Amniotic stem cell (primary cell): Measurements from ENCODE around the gene PTPN11.
"Not testable (repeated sequence)": the region's sequence is repeated elsewhere in the genome, so short reads cannot be mapped to it uniquely, and the experiment has no call there.

Experiments
- DNase-seq: peaks from one replicate; lab custom pipeline; 2025; lab: John Stamatoyannopoulos, UW

Gene PTPN11

DNA sequence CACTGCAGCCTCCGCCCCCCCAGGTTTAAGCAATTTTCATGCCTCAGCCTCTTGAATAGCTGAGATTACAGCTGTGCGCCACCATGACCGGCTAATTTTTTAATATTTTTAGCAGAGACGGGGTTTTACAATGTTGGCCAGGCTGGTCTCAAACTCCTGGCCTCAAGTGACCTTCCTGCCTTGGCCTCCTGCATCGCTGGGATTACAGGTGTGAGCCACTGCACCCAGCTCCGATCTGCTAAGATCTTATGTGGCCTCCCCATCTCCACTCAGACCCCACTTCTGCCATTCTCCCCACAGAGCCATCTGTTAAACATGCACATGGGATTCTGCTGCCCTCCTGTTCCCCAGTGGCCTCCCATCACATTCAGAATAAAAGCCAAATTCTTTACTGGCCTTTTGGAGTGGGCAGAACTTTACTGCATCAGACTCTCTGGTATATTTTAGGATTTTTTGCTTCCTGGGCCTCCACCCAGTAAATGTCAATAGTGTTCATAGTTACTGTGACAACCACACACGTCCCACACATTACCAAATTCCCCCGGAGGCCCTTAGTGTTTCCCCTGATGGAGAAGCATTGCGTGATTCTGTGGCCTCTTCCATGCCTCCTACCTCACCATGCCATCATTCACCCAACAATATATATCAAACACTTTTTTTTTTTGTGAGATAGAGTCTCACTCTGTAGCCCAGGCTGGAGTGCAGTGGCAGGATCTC lies 96.3 kb downstream of the PTPN11 start:
- no peak for DNase-seq

DNA sequence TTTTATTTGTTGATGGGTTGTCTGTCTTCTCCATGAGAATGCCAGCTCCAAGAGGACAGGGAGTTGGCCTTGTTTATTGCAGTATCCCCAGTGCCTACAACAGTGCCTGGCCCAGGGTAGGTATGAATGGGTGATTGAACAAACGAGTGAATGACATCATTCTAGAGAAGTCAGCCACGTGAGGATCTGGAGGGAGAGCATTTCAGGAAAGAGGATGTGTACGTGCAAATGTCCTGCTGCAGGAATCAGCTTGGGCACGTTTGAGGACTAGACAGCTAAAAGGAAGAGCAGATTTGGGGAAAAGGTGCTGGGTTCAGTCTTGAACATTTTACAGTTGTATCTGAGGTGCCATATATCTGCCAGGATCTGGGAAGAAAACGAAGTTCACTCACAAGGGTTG lies 97.1 kb downstream of the PTPN11 start:
- no peak for DNase-seq

DNA sequence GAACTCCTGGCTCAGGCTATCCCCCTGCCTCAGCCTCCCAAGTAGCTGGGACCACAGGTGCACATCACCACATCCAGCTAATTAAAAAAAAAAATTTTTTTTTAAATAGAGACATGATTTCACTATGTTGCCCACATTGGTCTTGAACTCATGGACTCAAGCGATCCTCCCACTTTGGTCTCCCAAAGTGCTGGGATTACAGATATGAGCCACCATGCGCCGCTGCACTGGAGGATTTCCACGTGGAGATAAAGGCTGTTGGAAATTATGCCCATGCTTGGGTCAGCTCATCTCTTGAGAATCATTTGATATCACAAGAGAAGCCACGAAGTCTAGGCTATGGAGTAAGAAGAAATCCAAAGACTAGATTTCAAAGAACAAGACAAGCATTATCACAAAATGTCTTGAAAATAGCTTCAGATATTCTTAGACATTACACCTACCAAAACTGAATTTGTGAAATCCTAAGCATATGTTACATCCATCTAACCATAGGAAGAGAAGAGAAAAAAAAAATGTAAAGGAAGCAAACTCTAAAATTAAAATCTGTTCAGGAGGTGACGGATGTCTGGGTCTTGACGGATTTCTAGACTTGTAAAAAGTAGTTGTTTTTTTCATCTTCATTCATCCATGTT lies 99.1 kb downstream of the PTPN11 start:
- no peak for DNase-seq

DNA sequence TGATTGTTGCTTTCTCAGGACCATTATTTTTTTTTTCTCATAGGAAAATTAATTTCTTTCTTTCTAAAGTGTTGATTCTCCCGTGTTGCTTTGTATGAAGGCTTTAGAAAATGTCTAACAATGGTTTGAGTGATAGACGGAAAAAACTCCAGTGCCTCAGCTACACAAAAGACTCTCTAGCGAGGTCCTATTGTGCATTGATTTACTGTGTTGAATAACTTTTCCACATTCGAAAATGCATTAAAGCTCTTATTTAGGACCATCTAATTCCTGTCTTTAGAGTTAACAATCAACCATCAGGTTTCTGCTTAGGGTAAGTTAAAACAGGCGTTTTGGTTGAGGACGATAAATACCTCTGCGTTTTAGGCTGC lies 99.6 kb downstream of the PTPN11 start:
- no peak for DNase-seq

DNA sequence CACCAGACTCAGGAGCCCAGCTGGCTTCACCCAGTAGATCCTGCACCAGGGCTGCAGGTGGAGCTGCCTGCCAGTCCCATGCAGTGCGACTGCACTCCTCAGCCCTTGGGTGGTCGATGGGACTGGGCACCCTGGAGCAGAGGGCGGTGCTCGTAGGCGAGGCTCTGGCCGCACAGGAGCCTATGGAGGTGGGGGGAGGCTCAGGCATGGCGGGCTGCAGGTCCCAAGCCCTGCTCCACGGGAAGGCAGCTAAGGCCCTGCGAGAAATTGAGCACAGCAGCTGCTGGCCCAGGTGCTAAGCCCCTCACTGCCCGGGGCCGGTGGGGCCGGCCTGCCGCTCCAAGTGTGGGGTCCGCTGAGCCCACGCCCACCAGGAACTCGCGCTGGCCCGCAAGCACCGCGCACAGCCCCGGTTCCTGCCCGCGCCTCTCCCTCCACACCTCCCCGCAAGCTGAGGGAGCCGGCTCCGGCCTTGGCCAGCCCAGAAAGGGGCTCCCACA lies 101.1 kb downstream of the PTPN11 start:
- not testable (repeated sequence) for DNase-seq

DNA sequence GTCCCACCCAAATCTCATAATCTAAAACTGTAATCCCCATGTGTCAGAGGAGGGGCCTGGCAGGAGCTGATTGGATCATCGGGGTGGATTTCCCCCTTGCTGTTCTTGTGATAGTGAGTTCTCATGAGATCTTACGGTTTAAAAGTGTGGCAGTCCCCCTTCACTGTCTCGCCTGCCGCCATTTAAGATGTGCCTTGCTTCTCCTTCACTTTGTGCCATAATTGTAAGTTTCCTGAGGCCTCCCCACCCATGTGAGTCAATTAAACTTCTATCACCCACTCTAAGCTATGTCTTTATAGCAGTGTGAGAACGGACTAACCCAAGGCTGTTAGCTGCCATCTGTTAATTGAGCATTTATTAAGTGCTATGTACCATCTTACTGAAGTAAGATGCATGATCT lies 105.1 kb downstream of the PTPN11 start:
- DNase-seq = no peak

DNA sequence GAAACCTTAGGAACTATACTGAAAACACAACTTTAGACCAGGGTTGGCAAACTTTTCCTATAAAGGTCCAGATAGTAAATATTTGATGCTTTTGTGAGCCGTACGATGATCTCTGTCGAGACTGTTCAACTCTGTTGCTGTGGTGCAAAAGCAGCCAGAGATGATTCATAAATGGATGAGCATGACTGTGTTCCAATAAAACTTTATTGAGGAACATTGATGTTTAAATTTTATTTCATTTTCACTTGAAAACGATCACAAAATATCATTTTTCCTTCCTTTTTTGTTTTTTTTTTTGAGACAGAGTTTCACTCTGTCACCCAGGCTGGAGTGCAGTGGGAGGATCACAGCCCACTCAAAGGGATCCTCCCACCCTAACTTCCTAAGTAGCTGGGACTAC lies 105.5 kb downstream of the PTPN11 start:
- no peak for DNase-seq

DNA sequence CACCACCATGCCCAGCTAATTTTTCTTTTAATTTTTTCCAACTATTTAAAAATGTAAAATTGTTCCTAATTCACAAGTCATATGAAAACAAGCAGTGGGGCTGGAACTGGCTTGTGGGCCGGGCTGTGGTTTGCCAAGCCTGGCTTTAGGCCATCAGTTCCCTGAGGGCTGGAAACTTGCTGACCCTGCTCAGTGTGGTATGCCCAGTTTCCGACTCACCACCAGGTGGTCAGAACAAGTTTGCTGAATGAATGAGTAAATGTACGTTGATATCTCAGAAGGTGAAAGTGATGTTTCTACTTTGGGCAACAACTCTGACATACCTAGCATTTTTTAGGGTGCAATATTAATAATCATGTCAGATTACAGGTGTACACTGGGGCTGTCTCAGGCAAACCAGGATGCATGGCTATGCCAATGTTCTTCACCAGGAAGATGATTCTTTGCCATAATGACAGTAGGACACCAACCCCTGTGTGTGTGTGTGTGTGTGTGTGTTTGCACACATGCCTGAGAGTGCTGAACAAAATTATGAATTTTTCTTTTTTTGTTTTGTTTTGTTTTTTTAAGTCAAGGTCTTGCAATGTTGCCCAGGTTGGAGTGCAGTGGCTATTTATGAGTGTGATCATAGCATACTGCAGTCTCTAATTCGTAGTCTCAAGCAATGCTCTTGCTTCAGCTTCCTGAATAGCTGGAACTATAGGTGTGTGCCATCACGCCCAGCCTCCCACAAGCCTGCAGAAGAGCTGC lies 106.1 kb downstream of the PTPN11 start:
- DNase-seq = no peak

DNA sequence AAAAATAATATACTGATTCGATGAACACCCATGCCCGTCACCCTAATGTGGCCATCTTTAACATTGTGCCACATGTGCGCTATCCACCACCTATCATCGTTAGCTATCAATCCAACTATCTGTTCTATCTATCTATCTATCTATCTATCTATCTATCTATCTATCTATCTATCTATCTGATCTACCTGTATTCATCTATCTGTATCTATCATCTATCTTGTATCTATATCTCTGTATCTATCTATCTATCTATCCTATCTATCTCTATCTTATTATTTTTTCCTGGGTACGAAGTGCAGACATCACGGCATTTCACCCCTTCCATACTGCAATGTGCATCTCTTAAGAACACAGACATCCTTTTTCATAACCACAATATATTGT lies 106.7 kb downstream of the PTPN11 start:
- DNase-seq = no peak

DNA sequence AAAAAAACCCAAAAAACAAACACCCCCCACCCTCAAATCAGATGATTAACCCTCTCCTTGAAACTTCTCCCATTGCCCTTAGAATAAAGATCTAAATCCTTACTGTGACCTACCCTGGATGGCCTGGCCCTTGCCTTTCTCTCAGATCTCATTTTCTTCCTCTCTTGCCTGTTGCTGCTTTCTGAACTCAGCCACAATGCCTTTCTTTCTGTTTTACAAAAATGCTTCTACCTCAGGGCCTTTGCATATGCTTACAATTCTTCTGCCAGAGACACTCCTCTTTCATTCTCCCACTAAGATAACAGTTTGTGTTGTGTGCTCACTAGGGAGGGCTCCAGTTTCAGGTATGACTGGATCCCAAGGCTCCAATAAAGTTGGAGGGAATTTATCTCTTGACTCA lies 108.3 kb downstream of the PTPN11 start:
- DNase-seq = no peak

DNA sequence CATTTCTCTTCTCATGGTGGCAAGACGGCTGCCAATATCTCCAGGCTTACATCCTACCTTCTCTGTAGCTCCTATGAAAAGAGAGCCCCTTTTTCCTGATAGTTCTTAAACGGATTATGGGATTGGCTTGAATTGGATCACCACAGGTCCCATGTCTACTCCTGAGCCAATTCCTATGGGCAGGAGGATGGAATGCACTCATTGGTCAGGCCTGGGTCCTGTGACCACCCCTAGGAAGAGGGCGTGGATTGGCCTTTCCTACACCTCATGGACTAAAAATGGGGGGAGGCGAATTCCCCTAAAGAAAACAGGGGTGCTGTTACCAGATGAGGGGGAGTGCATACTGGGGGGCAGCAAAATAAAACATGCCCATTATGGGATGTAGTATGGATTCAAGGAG lies 108.8 kb downstream of the PTPN11 start:
- no peak for DNase-seq

DNA sequence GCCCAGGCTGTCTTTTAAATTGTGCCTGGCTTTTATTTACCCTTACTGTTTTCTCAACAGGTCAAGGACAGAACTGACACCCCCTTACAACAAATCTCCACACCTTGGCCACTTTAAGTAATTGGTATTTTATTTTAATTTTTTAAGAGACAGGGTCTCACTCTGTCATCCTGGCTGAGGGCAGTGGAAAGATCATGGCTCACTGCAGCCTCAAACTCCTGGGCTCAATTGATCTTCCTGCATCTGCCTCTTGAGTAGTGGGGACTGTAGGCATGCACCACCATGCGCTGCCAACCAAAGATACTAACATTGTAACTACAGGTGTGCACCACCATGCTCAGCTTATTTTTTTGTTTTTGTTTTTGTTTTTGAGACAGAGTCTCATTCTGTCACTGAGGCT lies 109.8 kb downstream of the PTPN11 start:
- no peak for DNase-seq

DNA sequence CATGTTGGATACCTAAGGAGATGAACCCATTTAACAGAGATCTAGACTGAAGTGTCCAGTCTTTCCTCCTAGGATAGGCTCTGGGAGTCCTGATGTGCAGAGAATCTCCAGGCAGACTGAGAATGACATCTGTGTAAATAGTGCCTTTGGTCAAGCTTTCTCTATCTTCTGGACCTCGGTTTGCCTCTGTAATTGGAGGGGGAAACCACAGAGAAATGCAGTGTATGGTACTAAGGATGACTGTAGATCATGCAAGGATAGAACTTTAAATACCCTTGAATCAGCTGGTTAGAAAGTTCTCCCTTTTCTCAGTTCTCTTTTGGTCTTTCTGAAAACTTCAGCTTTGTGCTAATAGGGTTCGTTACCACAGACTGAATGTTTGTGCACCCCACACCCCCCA lies 112.2 kb downstream of the PTPN11 start:
- no peak for DNase-seq

DNA sequence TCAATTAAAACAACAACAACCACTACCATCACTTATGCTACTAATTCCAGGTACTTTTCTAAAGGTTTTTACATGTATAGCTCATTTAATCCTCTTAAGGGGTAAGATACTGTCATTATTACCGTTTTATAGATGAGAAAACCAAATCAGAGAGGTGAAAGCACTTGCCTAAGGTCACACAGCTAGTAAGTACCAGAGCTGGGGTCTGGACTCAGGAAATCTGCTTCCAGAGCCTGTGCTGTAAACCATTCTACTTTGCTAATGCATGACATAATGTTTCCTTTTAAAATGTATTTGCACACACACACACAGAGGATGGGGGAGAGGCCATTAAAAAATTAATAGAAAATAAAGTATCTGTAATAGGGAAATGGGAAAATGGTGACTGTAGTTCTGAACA lies 113.4 kb downstream of the PTPN11 start:
- no peak for DNase-seq

DNA sequence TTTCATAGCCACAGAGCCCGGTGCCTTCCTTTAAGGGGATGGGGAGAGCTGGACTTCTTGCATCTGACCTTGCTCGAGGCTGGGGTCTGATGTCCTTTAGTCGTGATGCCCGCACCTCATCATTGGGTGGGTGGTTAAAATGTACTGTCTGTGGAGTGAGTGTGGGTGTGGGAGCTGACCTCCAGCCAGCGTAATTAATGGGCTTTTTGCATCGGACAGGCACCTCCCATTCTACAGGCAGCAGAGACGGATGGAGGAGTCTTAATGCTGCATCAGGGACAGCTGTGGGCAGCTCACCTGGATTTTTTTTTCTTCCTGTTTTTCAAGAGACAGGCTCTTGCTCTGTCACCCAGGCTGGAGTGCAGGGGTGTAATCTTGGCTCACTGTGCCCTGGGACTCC lies 114.8 kb downstream of the PTPN11 start:
- no peak for DNase-seq

DNA sequence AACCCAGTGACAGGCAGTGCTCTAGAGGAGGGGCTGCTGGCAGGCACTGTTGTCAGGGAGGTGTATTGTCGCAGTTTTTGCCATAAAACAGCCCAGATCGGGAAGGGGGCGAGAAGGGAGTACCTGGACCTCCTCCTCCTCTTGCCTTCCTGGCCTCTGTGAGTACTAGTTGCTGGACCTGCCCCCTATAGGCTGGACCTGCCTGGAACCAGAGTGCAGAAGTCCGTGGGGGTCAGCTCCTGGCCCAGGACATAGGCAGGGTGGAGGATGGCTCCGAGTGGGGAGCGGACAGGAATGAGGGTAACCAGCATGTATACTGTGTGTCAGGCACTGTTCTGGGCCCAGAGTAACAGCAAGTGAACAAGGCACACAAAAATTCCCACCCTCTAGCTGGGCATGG lies 116.3 kb downstream of the PTPN11 start:
- DNase-seq = no peak

DNA sequence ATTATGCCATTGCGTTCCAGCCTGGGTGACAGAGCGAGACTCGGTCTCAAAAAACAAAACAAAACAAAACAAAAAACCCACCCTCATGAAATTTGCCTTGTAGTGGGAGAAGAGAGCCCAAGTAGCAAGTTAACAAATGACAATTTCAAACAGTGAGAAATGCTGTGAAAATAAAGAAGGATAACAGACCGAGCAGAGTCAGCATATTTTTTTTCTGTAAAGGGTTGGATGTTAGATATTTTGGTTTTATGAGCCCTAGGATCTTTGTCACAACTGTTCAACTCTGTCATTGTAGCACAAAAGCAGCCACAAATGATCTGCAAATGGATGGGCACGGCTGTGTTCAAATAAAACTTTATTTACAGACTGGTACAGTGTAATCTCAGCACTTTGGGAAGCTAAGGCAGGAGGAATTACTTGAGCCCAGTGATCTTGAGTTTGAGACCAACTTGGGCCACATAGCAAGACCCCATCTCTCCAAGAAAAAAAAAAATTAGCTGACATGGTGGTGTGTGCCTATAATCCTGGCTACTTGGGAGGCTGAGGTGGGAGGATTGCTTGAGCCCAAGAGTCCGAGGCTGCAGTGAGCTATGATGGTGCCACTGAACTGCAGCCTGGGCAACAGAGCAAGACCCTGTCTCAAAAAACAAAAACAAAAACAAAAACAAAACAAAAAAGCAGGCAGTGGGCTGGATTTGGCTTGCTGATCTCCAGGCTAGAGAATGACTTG lies 117.1 kb downstream of the PTPN11 start:
- no peak for DNase-seq

DNA sequence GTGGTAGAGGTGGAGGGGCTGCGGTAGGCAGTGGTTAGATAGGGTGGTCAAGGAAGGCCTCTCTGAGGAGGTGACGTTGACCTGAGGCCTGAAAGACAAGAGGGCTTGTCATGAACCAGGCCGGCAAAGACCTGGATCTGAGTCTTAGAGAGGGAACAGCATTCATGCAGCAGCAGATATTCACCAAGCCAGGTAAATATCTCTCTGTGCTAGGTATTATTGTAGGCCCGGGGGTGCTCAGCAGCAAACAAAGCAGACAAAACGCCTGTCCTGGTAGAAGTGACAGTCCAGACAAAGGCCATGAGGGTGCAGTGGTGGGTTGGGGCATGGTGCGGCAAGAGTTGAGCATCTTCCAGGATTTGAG lies 117.6 kb downstream of the PTPN11 start:
- DNase-seq = no peak

DNA sequence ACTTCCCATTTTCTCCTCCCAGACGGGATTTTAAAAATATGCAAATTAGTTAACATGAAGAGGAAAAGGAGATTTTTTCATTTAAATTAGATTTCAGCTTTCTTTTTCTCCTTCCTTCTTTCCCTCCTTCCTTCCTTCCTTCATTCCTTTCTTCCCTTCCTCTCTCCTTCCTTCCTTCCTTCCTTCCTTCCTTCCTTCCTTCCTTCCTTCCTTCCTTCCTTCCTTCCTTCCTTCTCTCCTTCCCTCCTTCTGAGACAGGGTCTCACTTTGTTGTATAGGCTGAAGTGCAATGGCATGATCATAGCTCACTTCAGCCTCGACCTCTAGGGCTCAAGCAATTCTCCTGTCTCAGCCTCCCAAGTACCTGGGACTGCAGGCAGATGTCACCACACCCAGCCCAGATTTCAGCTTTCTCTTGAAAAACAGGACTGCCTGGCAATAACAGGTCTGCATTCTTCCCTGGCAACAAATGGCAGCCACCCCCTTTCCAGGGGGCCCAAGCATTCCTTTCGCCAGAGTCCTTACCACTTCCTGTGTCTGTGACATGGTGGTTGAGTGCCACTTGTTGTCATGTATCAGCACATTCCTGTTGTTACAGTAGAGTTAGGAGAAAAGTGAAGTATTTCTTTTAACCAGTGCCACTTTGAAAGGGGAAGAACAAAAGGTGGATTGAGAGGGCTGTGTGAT lies 119.1 kb downstream of the PTPN11 start:
- DNase-seq = no peak

DNA sequence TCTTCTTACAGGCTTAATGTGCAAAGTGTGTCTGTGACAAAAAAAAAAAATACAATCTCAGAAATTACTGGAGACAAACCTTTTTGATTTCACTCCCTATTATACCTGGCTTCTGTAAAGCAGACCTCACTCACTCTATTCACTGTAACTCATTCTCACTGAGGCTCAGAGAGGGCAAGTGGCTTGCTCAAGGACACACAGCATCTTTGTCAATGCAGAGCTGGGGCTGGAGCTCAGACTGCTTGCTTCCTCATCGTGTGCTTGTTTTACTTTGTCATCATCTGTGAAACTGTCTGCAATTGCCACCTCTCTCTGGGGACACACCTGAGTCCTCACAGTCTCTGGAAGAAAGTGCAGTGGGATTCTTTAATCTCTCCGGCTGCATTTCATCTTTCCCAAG lies 120.0 kb downstream of the PTPN11 start:
- no peak for DNase-seq

DNA sequence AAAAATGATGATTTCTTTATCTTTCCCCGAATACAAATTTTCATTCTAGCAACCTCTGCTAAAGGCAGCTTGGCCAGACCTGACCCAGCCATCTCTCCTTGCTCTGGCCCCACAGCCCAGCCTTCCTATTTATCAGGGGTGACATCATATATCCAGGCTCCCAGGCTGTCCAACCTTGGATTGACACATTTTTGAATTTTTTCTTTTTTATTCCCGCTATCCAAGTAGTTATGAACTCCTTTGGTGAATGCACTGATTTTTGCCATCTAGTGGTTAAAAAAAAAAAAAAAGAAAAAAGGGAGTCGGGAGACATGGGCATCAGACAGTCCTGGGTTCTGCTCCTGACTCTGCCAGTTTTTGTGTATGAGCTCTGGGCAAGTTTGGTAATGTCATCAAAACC lies 120.5 kb downstream of the PTPN11 start:
- no peak for DNase-seq

DNA sequence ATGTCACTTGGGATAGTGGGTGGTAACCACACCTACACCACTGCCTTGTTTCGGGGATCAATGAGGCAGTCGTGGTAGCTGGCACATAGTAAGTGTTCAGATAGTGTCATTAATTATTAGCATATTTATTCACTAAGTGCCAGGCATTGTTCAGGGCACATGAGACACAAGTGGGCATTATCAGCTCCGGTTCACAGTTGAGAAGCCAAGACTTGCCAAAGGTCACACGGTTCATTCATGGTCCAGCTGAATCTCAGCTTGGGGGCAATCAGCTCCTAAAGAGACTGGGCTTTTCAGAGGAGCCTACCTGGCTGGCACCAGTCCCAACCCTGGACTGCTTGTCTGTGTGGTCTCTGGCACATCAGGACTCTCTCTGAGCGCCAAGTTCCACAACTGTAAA lies 121.3 kb downstream of the PTPN11 start:
- no peak for DNase-seq
